Esophagus muscularis mucosa (tissue), 3 donors: ENCODE data around the gene FXR2.

Source experiments
- POLR2AphosphoS5 ChIP-seq, 2 donors: sonication (generic); formaldehyde crosslinking; IDR thresholded peaks; one replicate each; pipeline ENCODE4 v1.6.1; 2017; ENCODE audit warnings: antibody characterized with exemption in 2 of 2
- TF ChIP-seq, protein P1 (sequence below), 3 experiments: fragments of 200-600 bp in 2 of 3; fragments of 450-650 bp in 1 of 3; sonication (generic) in 2 of 3; IDR thresholded peaks; one replicate each; pipeline ENCODE4 v1.5.1; 2017 to 2019; ENCODE audit warnings: antibody characterized with exemption in 3 of 3, mild to moderate bottlenecking in 2 of 3, moderate library complexity in 1 of 3

DNA sequence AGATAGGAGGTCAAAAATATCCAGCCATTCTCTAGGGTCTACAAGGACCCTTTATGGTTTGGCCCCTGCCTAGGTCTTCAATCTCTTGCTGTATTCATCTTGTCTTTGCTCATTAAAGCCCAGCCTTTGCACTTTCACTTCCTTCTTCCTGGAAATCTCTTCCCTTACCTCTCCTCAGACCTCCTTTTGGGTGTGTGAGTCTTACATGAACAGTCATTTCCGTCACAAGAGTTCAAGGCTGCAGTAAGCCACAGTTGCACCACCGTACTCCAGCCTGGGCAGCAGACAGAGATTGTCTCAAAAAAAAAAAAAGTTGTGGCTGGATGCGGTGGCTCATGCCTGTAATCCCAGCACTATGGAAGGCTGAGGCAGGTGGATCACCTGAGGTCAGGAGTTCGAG, 30.1 kb upstream of the FXR2 start:
- TF ChIP-seq POLR2AphosphoS5 (IDR thresholded peaks at IDR 0.05): no peak
- TF ChIP-seq, protein P1, sequence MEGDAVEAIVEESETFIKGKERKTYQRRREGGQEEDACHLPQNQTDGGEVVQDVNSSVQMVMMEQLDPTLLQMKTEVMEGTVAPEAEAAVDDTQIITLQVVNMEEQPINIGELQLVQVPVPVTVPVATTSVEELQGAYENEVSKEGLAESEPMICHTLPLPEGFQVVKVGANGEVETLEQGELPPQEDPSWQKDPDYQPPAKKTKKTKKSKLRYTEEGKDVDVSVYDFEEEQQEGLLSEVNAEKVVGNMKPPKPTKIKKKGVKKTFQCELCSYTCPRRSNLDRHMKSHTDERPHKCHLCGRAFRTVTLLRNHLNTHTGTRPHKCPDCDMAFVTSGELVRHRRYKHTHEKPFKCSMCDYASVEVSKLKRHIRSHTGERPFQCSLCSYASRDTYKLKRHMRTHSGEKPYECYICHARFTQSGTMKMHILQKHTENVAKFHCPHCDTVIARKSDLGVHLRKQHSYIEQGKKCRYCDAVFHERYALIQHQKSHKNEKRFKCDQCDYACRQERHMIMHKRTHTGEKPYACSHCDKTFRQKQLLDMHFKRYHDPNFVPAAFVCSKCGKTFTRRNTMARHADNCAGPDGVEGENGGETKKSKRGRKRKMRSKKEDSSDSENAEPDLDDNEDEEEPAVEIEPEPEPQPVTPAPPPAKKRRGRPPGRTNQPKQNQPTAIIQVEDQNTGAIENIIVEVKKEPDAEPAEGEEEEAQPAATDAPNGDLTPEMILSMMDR (IDR thresholded peaks at IDR 0.05): no peak
